Stimulated activated CD4-positive, alpha-beta T cell treated with anti-CD3 and anti-CD28 coated beads, TNF-alpha, amount 100 ng/mL, for 24 hours (primary cell): ENCODE results near the gene ANG.

Experiments used
- DNase-seq, 3 experiments: peaks; one replicate each; pipeline ENCODE4 v3.0.0-alpha.2; 2020; ENCODE audit warnings: low read depth in 3 of 3

The ANG gene

DNA sequence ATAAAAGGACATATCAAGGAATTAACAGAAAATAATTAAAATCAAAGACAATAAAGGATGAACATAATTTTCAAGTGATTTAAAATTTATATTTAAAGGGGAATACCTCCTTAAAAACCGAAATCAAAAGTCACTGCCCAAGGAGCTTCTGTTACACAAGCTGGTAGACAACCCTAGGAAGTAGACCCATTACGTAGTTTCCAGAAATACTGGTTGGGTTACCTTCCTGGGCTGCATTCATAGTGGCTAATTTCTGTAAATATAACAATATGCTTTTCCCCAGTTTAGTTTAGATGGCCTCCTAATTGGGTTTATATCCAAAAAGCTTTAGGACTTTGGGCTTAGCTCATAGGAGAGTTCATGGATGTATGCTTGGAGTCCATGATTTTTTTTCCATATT lies 55.0 kb downstream of the ANG start:
- no peak for DNase-seq
